Lower leg skin (tissue), 4 donors: ENCODE data around the gene EFCAB11. TPM values are rescaled to one million over a fixed set of nuclear protein-coding genes. Genes with fewer than 3 reads are reported as not detected.

Source experiments
- DNase-seq, 2 donors: peaks; one replicate each; pipeline ENCODE4 v3.0.0-alpha.2; 2019; ENCODE audit warnings: low spot score in 2 of 2
- H3K4me3 ChIP-seq: fragments of 200-600 bp; sonication (generic); 2 replicates; pipeline ENCODE4 v1.5.1; 2017; ENCODE audit warnings: mild to moderate bottlenecking, low read depth; ENCODE audit not compliant: poor library complexity, severe bottlenecking
- CTCF ChIP-seq, 3 donors: fragments of 450-650 bp; IDR thresholded peaks; one replicate each; pipeline ENCODE4 v1.5.1; 2016; ENCODE audit warnings: antibody characterized with exemption in 3 of 3, mild to moderate bottlenecking in 3 of 3, moderate library complexity in 2 of 3
- POLR2A ChIP-seq, 2 donors: fragments of 450-650 bp; IDR thresholded peaks; one replicate each; pipeline ENCODE4 v1.6.1; 2016 to 2017; ENCODE audit warnings: antibody characterized with exemption in 2 of 2, mild to moderate bottlenecking in 1 of 2, moderate library complexity in 1 of 2
- WGBS, 2 donors: methylation state at CpG; one replicate each; pipeline ENCODE4 v1.1.5; 2018; 5-methylcytosine and 5-hydroxymethylcytosine counted together
- intact Hi-C: fragments of 100-400 bp; cut with DNase I; formaldehyde crosslinking; loops from one replicate; pipeline ENCODE4 v1.15.0; 2023; ENCODE audit warnings: low total_unique reads
- total RNA-seq, 4 donors: library from RNA; depleted of rRNA; stranded (reverse); fragments of >200 nt; gene quantifications; one replicate each; pipeline ENCODE4 v1.1.0, GENCODE V29; 2016

Gene EFCAB11
- total RNA-seq, 4 donors from 2014 or later, result 2.6 to 9.6 (median 4.7) TPM

- no peak for TF ChIP-seq CTCF (IDR thresholded peaks at IDR 0.05)
- TF ChIP-seq POLR2A (IDR thresholded peaks at IDR 0.05), result no peak
- WGBS, 2 donors, result 31 to 33% methylated on average over 2 of the region's 2 CpGs
- no peak for DNase-seq
- H3K4me3 ChIP-seq, result no peak overlapping the region
- intact Hi-C loops, result no loop called here
These were observed 42.3 kb downstream of the EFCAB11 start for GRCh38 chr14:89912221-89912620.

- TF ChIP-seq POLR2A (IDR thresholded peaks at IDR 0.05), result no peak
- TF ChIP-seq CTCF (IDR thresholded peaks at IDR 0.05), result no peak
- no peak overlapping the region for H3K4me3 ChIP-seq
- peak in 1 of 2 donors; percentile 22 for DNase-seq
- WGBS, 2 donors, result 28 to 35% methylated on average over 11 of the region's 11 CpGs
- intact Hi-C loops, result no loop called here
These were observed 43.3 kb downstream of the EFCAB11 start for GRCh38 chr14:89911010-89911919.

- no peak overlapping the region for H3K4me3 ChIP-seq
- no peak for DNase-seq
- intact Hi-C loops, result no loop called here
- 63 to 66% methylated on average over 5 of the region's 5 CpGs for WGBS, 2 donors
- TF ChIP-seq POLR2A (IDR thresholded peaks at IDR 0.05), result no peak
- TF ChIP-seq CTCF (IDR thresholded peaks at IDR 0.05), result no peak
These were observed 43.9 kb downstream of the EFCAB11 start for GRCh38 chr14:89910691-89911009.

GRCh38 chr14:89909586-89909985 is 44.9 kb downstream of the EFCAB11 start:
- no peak for DNase-seq
- 97 to 98% methylated on average over 9 of the region's 9 CpGs for WGBS, 2 donors
- intact Hi-C loops, result no loop called here
- H3K4me3 ChIP-seq, result no peak overlapping the region
- TF ChIP-seq CTCF (IDR thresholded peaks at IDR 0.05) (no peak), POLR2A (IDR thresholded peaks at IDR 0.05) (no peak)

GRCh38 chr14:89908712-89909450 is 45.6 kb downstream of the EFCAB11 start:
- intact Hi-C loops, result no loop called here
- TF ChIP-seq POLR2A (IDR thresholded peaks at IDR 0.05), result no peak
- no peak for TF ChIP-seq CTCF (IDR thresholded peaks at IDR 0.05)
- H3K4me3 ChIP-seq, result no peak overlapping the region
- no peak for DNase-seq
- WGBS, 2 donors, result 93 to 95% methylated on average over 9 of the region's 9 CpGs
